GM12892 (cell line): ENCODE results near the gene ZNF652.

Experiments used
- POLR2A ChIP-seq: IDR thresholded peaks from 2 replicates; pipeline ENCODE4 v1.6.1; 2011; ENCODE audit warnings: low read depth, low read length, control low read depth
- POLR2AphosphoS5 ChIP-seq: IDR thresholded peaks from 2 replicates; pipeline ENCODE4 v1.6.1; 2011; ENCODE audit warnings: low read depth, low read length, control low read depth

GRCh38 chr17:49382556-49382955 is 20.5 kb upstream of the ZNF652 start:
- TF ChIP-seq POLR2A: no peak
- TF ChIP-seq POLR2AphosphoS5: no peak
